DOHH2 (cell line): ENCODE results near the gene KCTD16.

Experiments
- H3F3A ChIP-seq: fragments of 200-600 bp; sonication (generic), shearing (Covaris generic); 2 replicates; pipeline ENCODE4 v1.6.0; 2016; ENCODE audit warnings: antibody characterized with exemption, mild to moderate bottlenecking; ENCODE audit not compliant: control insufficient read depth, insufficient read depth
- H3K27ac ChIP-seq: fragments of 200-600 bp; sonication (generic); 2 replicates; pipeline ENCODE4 v1.5.1; 2014; ENCODE audit warnings: low read depth, mild to moderate bottlenecking, low read length, moderate library complexity
- H3K27me3 ChIP-seq: fragments of 200-600 bp; sonication (generic); 2 replicates; pipeline ENCODE4 v1.6.1; 2014; ENCODE audit warnings: mild to moderate bottlenecking, low read length, mixed read lengths; ENCODE audit not compliant: control insufficient read depth
- H3K36me3 ChIP-seq: fragments of 200-600 bp; sonication (generic); 2 replicates; pipeline ENCODE4 v1.6.1; 2014; ENCODE audit warnings: mild to moderate bottlenecking, low read length, moderate library complexity, mixed read lengths; ENCODE audit not compliant: control insufficient read depth
- H3K4me1 ChIP-seq: fragments of 200-600 bp; sonication (generic); 2 replicates; pipeline ENCODE4 v1.6.1; 2014; ENCODE audit warnings: mild to moderate bottlenecking, low read length, mixed read lengths; ENCODE audit not compliant: control insufficient read depth
- H3K4me2 ChIP-seq: fragments of 200-600 bp; sonication (generic); 2 replicates; pipeline ENCODE4 v1.6.0; 2014; ENCODE audit warnings: mild to moderate bottlenecking, low read length, moderate library complexity
- H3K4me3 ChIP-seq: fragments of 200-600 bp; sonication (generic); 2 replicates; pipeline ENCODE4 v1.5.1; 2014; ENCODE audit warnings: mild to moderate bottlenecking, low read length, mixed read lengths
- H3K79me2 ChIP-seq: fragments of 200-600 bp; sonication (generic); 2 replicates; pipeline ENCODE4 v1.6.1; 2014; ENCODE audit warnings: mild to moderate bottlenecking, low read length, mixed read lengths; ENCODE audit not compliant: control insufficient read depth
- H3K9me2 ChIP-seq: fragments of 200-600 bp; sonication (generic); replicated peaks from 2 replicates; pipeline ENCODE4 v1.6.1; 2014; ENCODE audit warnings: mild to moderate bottlenecking, low read length, mixed read lengths; ENCODE audit not compliant: control insufficient read depth
- H3K9me3 ChIP-seq: fragments of 200-600 bp; sonication (generic); 2 replicates; pipeline ENCODE4 v1.6.1; 2014; ENCODE audit warnings: antibody characterized with exemption, low read length, mixed read lengths; ENCODE audit not compliant: control insufficient read depth, insufficient read depth
- H4K20me1 ChIP-seq: fragments of 200-600 bp; sonication (generic); 2 replicates; pipeline ENCODE4 v1.6.0; 2014; ENCODE audit warnings: low read depth, mild to moderate bottlenecking, antibody characterized with exemption, low read length, moderate library complexity; ENCODE audit not compliant: control insufficient read depth, insufficient read depth
- CTCF ChIP-seq: fragments of 200-600 bp; sonication (generic); IDR thresholded peaks from one replicate; pipeline ENCODE4 v1.5.1; 2014; ENCODE audit warnings: antibody characterized with exemption, mild to moderate bottlenecking, low read depth, low read length; ENCODE audit not compliant: poor library complexity, severe bottlenecking
- EZH2phosphoT487 ChIP-seq: fragments of 200-600 bp; sonication (generic); IDR thresholded peaks from 2 replicates; pipeline ENCODE4 v1.6.1; 2017; ENCODE audit warnings: borderline replicate concordance, mild to moderate bottlenecking, antibody characterized with exemption, low read length, moderate library complexity, mixed read lengths

KCTD16 gene

GRCh38 chr5:144462577-144462976, 291.9 kb downstream of the KCTD16 start:
- H3K79me2 ChIP-seq: no peaks in the 10 kb centered on the region
- H3K4me3 ChIP-seq: no peak overlapping the region
- no peak overlapping the region for H3K27ac ChIP-seq
- H3K36me3 ChIP-seq: no peaks in the 10 kb centered on the region
- no peaks in the 10 kb centered on the region for H3K27me3 ChIP-seq
- no peaks in the 10 kb centered on the region for H3K9me2 ChIP-seq
- H4K20me1 ChIP-seq: no peaks in the 10 kb centered on the region
- no peak for TF ChIP-seq EZH2phosphoT487
- TF ChIP-seq CTCF: no peak
- peaks cover 6% of the 10 kb centered on the region for H3K4me1 ChIP-seq
- H3F3A ChIP-seq: no peaks in the 10 kb centered on the region
- H3K9me3 ChIP-seq: no peaks in the 10 kb centered on the region
- H3K4me2 ChIP-seq: no peak overlapping the region

DNA sequence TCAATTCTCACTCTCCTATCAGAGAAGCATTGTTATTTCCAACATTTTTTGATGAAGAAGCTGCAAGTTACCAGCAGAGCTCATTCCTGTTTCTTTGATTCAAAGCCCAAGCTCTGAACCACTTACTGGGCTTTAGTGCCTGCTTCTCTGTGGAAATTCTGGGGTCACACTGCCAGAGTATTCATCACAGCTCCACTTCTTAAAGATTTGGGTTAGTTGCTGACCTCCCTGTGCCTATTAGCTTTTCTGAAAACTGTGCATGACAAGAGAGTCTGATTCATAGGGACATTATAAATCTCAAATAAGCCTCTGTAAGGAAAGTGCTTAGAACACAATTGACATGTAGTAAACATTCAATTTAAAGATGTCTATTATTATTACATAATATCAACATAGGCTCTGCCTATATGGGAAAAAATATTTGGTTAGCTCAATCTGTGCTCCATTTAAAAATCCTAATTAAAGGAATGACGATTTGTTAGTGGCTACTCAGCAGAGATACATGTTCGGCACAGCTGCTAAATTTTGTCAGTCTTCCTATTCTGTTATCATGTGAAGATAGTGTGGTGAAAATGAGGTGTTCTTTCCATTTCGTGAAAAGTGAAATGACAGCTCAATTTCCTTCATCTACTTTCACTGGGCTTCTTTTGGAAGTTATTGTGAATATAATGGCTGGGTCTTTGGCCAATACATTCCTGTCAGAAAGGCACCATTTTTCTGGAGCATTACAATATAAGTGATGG, 293.0 kb downstream of the KCTD16 start:
- no peak for TF ChIP-seq CTCF
- no peak for TF ChIP-seq EZH2phosphoT487
- no peaks in the 10 kb centered on the region for H4K20me1 ChIP-seq
- H3K4me1 ChIP-seq: peaks cover 6% of the 10 kb centered on the region
- no peak overlapping the region for H3K4me3 ChIP-seq
- no peaks in the 10 kb centered on the region for H3K9me2 ChIP-seq
- H3K27ac ChIP-seq: no peak overlapping the region
- H3K4me2 ChIP-seq: no peak overlapping the region
- no peaks in the 10 kb centered on the region for H3K36me3 ChIP-seq
- no peaks in the 10 kb centered on the region for H3K79me2 ChIP-seq
- no peaks in the 10 kb centered on the region for H3K9me3 ChIP-seq
- no peaks in the 10 kb centered on the region for H3K27me3 ChIP-seq
- H3F3A ChIP-seq: no peaks in the 10 kb centered on the region

DNA sequence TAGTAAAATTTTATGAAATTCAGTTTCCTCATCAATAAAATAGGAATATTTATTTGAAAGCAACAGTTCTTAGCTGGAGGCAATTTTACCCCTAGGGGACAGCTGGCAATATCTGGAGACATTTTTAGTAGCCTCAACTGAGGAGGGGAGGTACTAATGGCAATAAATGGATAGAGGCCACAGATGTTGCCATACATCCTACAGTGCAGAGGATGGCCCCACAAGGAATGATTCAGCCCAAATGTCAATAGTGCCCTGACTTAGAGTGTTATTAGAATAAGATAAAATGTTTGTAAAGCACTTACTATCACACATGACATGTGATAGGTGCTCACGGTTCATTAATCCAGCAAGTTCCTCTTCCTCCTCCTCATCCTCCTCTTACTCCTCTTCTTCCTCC, 293.6 kb downstream of the KCTD16 start:
- no peaks in the 10 kb centered on the region for H3K9me3 ChIP-seq
- H3K79me2 ChIP-seq: no peaks in the 10 kb centered on the region
- no peaks in the 10 kb centered on the region for H4K20me1 ChIP-seq
- no peaks in the 10 kb centered on the region for H3F3A ChIP-seq
- H3K27me3 ChIP-seq: no peaks in the 10 kb centered on the region
- H3K4me1 ChIP-seq: peaks cover 6% of the 10 kb centered on the region
- no peak overlapping the region for H3K4me3 ChIP-seq
- H3K36me3 ChIP-seq: no peaks in the 10 kb centered on the region
- TF ChIP-seq EZH2phosphoT487 (no peak), CTCF (no peak)
- no peaks in the 10 kb centered on the region for H3K9me2 ChIP-seq
- H3K27ac ChIP-seq: no peak overlapping the region
- no peak overlapping the region for H3K4me2 ChIP-seq
